Measurements from ENCODE around the gene SPATA6L.

The SPATA6L gene

DNA sequence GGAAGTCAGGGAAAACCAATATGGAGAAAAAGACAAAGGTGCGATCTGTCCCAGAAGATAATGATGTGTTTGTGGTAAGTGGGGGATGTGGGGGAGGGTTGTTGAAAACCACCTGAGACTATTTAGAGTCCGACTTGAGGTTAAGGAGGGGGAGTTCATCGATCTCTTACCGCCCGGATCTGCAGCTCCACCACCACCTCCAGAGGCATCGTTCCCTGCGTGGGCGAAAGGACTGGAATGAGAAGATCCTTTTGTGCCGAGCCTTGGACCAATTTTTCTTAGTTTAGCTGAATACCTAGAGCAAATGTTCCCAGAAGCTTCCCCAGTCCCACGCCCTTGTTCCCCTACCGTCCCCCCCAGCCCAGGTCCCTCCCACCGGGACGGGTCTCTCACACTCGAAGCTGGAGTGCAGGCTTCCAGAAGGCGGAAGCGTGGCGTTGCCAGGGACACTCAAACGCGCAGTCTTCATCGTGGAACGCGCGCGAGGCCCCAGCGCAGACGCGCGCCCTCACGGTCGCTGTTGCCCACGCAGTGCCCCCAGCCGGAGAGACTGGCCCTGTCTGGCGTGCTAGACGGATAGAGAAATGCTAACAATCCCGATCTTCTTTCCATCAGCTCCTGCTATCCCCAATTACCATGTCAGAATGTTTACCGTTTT, at the start of gene SPATA6L:
Gene SPATA6L (minus strand): TSS at position 439 of the 658 bp plus-strand sequence. CDS start 230 bp downstream, at position 209.
- DNase-seq = no peak

DNA sequence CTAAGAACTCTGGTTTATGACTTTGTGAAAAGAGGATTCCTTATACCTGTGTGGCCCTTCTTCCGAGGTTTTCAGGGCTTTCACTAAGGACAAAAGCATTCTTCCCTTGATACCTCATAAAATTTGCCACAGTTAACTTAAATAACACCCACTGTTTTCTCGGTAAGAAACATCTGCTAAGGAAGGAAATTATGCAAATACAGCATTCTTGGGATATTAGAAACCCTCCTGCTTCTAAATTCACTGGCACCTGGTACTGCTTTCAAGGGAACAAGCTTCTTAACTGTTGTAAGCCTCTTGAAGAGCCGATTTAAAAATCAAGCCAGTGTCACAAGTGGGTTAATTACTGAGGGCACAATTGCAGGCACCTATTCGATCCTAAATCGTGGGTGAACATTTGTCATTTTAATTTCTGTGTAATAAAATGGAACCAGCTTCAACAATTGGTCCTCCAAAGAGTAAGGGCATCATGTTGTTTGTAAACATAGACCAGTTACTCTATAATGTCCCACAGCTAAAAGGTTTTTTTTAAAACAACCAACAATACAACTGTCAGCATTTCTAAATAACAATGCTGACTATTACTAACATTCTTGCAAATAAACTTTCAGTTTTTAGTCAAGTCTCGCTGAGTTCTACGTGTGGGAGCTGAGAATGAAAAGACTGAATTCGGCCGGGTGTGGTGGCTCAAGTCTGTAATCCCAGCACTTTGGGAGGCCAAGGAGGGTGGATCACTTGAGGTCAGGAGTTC, 48.2 kb upstream of the SPATA6L start:
- no peak for DNase-seq

DNA sequence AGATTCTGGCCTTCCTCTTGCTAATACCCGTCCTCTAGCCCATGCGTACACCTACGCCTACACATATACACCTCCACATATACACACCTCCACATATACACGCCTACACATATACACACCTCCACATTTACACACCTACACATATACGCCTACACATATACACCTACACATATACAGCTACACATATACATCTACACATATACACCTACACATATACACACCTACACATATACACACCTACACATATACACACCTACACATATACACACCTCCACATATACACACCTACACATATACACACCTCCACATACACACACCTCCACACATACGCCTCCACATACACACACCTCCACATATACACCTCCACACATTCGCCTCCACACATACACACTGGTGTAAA, 47.6 kb upstream of the SPATA6L start:
- DNase-seq = no peak

- no peak for DNase-seq
Observed at GRCh38 chr9:4709380-4709779, 43.1 kb upstream of the SPATA6L start.

- DNase-seq = no peak
Observed at GRCh38 chr9:4706971-4707622, 40.8 kb upstream of the SPATA6L start.

DNA sequence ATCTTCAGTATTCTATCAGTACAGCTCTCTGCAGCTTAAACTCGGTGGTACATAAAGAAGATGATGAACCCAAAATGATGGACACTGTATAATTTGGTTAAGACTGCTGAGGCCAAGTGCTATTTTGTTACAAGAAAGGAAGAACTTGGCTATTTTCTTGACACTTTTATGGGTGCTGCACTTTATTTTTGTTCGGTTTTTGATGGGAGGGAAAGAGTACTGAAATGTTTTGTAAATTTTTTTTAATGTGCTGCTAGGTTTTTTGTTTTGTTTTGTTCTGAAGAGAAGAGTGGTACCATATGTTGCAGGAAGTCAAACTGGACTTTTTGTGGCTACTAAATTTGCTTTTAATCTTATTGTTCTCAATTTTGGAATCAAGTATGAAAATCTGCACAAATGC, 39.7 kb upstream of the SPATA6L start:
- no peak for DNase-seq

DNA sequence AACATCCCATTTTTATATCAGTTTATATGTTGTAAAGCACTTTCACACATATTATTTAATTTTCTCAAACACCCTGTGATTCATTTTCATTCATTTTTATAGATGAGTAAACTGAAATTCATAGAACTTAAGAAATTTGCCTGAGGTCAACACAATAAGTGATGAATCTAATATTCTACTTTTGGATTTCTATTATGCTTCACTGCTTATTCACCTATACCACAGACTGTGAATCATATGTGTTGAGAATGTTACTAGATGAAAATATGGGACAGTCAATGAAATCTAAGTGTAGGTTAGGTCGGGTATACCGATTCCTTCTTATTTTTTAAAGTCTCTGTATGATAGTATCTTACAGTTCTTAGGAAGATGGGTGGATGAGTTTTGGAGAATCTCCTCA, 37.8 kb upstream of the SPATA6L start:
- DNase-seq = no peak

GRCh38 chr9:4701526-4701925, 35.2 kb upstream of the SPATA6L start:
- no peak for DNase-seq

DNA sequence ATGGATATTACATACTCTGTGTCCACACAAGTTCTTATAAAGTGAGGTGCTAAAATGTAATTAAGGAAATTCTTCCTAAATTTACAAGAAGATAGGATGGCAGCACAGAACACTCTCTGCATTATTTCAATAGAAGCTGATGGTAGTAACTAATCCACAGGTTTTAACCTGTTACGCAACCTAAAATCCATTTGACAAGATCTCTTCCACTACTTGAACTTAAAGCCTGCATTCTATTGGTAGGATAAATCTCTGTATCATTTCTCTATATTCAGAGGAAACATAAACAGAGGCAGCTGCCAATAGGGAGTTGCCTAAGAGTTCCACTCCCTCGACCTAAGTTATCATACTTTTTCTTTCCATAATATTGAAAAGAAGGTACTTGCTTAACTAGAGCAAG, 34.7 kb upstream of the SPATA6L start:
- DNase-seq = no peak

GRCh38 chr9:4700091-4700490, 33.8 kb upstream of the SPATA6L start:
- DNase-seq = no peak

DNA sequence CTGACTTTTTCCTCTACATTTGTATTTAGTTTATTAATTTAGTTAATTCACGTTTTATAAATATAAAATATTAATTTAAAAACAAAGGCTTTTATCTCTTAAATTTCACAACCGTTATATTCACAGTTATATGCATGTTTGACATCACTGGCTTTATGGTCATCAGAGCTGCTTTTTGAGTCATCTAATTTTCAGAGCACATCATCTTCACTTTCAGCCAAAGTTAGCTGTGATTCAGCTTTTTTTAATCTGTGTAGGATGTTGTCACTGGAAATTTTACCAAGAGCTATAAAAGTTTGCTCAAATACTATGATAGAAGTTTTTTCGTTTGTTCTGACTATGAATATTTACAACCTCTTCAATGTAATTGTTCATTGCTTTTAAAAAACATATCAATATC, 25.5 kb upstream of the SPATA6L start:
- no peak for DNase-seq

GRCh38 chr9:4690144-4690543, 23.9 kb upstream of the SPATA6L start:
- DNase-seq = no peak

DNA sequence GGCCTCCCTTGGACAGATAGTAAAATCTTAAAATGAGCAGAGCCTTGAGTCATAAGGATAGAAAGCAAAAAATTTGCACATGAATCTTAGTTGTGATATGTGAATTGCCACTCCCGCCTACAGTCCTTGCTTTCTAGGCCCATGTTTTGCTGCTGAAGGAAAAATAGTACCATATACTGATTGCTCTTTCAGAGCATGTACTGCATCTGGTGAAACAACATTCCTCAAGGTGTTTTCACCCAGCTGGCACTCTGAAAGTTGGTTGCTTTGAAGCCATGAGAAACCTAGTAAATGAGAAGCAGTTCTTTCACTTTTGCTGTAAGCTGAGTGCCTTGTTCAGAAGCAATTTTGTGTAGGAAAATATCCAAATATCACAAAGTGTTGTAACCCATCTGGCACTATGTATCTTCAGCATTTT, 23.4 kb upstream of the SPATA6L start:
- no peak for DNase-seq

DNA sequence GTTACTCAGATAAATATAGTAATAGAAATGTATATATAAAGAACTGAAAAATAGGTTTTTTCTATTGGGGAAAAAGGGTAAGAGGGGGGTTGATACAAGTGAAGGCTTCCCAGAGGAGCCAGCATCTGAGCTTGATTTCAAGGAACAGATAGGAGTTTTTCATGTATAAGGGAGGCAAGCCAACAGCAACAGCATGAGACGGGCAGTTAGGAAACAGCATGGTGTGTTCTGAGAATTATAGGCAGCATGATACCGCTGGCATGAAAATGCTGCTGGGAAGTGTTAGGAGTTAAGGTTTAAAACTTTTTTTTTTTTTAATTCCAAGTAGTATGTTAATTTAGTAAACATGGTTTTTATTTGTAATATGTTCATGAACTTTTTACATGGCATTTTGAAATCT, 22.7 kb upstream of the SPATA6L start:
- DNase-seq = no peak

- no peak for DNase-seq
Observed at GRCh38 chr9:4686584-4686983, 20.3 kb upstream of the SPATA6L start.

GRCh38 chr9:4686112-4686511, 19.8 kb upstream of the SPATA6L start:
- no peak for DNase-seq

DNA sequence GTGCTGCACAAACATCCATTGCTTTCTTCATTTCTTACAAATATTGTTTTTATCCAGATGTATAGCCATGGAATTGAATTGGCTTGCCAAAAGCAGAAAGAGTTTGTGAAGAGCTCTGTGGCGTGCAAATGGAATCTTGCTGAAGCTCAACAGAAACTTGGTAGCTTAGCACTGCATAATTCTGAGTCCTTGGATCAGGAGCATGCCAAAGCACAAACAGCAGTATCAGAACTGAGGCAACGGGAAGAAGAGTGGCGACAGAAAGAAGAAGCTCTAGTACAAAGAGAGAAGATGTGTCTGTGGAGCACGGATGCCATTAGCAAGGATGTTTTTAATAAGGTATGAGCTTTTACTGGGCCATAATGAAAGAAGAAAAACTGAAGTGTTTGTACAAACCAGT, 18.5 kb upstream of the SPATA6L start:
- no peak for DNase-seq

DNA sequence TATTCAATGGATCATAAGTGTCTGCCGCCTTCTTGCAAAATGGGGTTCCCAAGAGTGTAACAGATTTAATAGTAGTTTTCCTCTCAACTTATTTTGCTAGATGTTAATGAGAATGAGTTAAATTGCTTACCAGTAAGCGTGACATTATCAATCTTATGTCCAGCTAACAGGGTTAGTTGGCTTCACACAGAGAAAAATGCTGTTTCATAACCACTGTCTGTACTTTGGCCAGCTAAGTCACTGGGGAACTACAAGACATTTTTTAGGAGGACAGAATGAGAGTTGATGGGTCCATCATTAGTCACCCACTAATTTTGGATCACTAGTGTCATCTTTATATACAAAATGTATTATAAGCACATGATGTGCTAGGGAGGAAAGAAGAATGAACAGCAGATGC, 14.5 kb upstream of the SPATA6L start:
- no peak for DNase-seq

DNA sequence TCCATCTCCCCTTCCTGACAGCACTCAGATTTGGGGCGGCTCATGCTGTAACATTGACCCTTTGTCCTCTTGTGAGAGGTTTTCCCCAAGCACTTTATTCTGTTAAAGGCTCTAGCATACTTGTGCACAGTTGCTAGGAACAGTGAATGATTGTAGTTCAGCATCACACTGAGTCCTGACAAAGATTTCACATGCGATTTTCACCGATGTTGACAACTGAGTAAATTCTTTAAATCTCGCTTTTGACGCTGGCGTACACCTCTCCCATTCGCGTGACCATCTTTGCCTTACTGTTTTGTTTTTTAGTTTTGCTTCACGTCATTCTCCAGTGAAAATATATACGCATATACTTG, 13.9 kb upstream of the SPATA6L start:
- DNase-seq = no peak

DNA sequence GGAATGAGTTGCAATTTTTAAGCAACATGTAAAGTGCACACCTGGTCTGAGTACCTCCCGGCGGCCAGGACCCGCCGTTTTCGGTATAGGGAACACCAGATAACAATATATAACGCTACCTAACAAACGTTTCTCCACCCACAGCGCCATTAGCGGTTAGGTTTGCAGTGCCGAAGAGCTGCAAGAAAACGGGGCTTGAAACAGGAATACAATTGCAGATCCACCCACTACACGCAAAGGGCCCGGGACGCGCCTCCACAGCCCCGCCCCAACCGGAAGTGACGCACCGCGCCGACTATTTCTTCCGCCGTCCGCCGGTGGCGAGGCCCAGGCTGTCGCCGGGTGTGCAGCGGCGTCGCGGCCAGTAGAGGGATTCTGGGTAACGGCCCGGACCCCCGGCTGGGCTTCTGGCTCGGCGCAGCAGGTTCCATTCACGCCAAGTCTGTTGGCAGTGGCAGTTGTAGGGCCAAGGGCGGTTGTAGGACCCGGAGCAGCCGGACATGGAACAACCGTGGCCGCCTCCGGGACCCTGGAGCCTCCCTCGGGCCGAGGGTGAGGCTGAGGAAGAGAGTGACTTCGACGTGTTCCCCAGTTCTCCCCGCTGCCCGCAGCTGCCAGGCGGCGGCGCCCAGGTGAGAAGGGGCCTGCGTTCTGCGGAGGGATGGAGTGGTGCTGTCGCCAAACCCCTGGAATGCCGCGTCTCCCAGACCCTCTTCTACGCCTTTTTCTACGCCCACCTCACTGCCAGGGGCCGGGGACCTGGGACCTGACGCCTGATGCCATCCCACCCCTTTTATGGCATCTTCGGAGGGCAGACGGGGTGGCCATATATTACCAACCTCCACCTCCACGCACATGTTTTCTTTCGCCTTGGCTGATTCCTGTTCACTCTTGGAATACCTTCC, 13.2 kb upstream of the SPATA6L start, which contains the start of gene CDC37L1:
Gene CDC37L1 (plus strand): TSS at position 302 of the 905 bp plus-strand sequence. CDS start 199 bp downstream, at position 501.
- DNase-seq = peak; percentile 79

GRCh38 chr9:4678679-4679267, 12.5 kb upstream of the SPATA6L start:
- no peak for DNase-seq

GRCh38 chr9:4677392-4677791, 11.1 kb upstream of the SPATA6L start:
- no peak for DNase-seq

DNA sequence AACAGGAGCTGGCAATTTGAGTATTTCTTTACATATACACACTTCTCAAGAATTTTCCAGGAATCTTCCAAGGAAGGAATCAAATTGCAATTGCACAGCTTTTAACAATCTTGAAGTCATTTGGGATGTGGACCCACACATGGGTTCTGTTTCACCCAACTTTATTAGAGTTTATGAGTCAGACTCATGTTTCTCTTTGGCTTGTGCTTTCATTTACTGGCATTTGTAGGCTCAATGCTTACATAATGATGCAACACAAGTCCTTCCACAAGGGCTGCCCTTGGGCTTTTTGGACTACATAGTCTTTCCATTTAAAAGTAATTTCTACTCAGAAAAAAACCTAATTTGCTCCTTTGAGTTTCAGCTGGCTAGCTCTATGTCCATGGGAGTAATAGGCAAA, 8.5 kb upstream of the SPATA6L start:
- no peak for DNase-seq
